K562 (cell line): ENCODE measurements around the gene ASB10. TPM values are rescaled to one million over a fixed set of nuclear protein-coding genes. Genes with fewer than 3 reads are reported as not detected.

Experiments used
- BDP1 ChIP-seq: IDR thresholded peaks from 3 replicates; pipeline ENCODE4 v1.6.1; 2011; ENCODE audit not compliant: insufficient read length, insufficient read depth
- DLX4 ChIP-seq: fragments of 250-450 bp; sonication (Bioruptor Pico); IDR thresholded peaks from 2 replicates; pipeline ENCODE4 v1.6.1; 2021; ENCODE audit warnings: mild to moderate bottlenecking
- ID3 ChIP-seq, 2 experiments: fragments of 250-450 bp in 1 of 2; fragments of 450-650 bp in 1 of 2; sonication (Bioruptor Pico) in 1 of 2; IDR thresholded peaks; 2 replicates each; pipeline versions ENCODE4 v1.6.1 to v1.8.0; 2016 to 2021; ENCODE audit warnings: mild to moderate bottlenecking in 2 of 2, moderate library complexity in 2 of 2, missing compliant biosample characterization in 1 of 2, missing genetic modification characterization in 1 of 2
- MED1 ChIP-seq: sonication (generic); formaldehyde crosslinking; IDR thresholded peaks from 2 replicates; pipeline ENCODE4 v1.8.1; 2023; ENCODE audit warnings: missing genetic modification reagents, borderline replicate concordance
- MLLT1 ChIP-seq, 2 experiments: fragments of 450-650 bp; IDR thresholded peaks; 2 replicates each; pipeline ENCODE4 v1.6.1; 2016
- NR1H2 ChIP-seq: sonication (generic); formaldehyde crosslinking; IDR thresholded peaks from 2 replicates; pipeline ENCODE4 v1.4.0; 2020; ENCODE audit warnings: mild to moderate bottlenecking, missing genetic modification reagents
- PHTF2 ChIP-seq: fragments of 250-450 bp; sonication (Bioruptor Pico); IDR thresholded peaks from 2 replicates; pipeline ENCODE4 v1.5.0; 2021; ENCODE audit warnings: mild to moderate bottlenecking
- PRDM10 ChIP-seq: fragments of 450-650 bp; IDR thresholded peaks from 2 replicates; pipeline ENCODE4 v1.6.1; 2018; ENCODE audit not compliant: partially characterized antibody
- RBM39 ChIP-seq: fragments of 200-400 bp; formaldehyde crosslinking; optimal IDR thresholded peaks from 2 replicates; pipeline ENCODE3; 2018; ENCODE audit warnings: low read depth, low read length
- SMAD1 ChIP-seq: fragments of 150-350 bp; IDR thresholded peaks from 2 replicates; pipeline ENCODE4 v1.6.1; 2014; ENCODE audit warnings: low read length, low read depth; ENCODE audit not compliant: partially characterized antibody
- SMARCC2 ChIP-seq: fragments of 450-650 bp; IDR thresholded peaks from 2 replicates; pipeline ENCODE4 v1.6.1; 2017; ENCODE audit warnings: antibody characterized with exemption, moderate library complexity, mild to moderate bottlenecking, low read depth
- SNRNP70 ChIP-seq: fragments of 200-400 bp; formaldehyde crosslinking; optimal IDR thresholded peaks from 2 replicates; pipeline ENCODE3; 2017; ENCODE audit warnings: low read depth, low read length
- TARDBP ChIP-seq: fragments of 450-650 bp; IDR thresholded peaks from 2 replicates; pipeline ENCODE4 v1.6.1; 2016
- TFAP4 ChIP-seq: sonication (generic); formaldehyde crosslinking; IDR thresholded peaks from 2 replicates; pipeline ENCODE4 v1.8.0; 2022; ENCODE audit warnings: missing genetic modification reagents, mild to moderate bottlenecking, moderate library complexity, borderline replicate concordance
- ZNF12 ChIP-seq: sonication (generic); formaldehyde crosslinking; IDR thresholded peaks from 2 replicates; pipeline ENCODE4 v1.4.0; 2020; ENCODE audit warnings: mild to moderate bottlenecking, missing genetic modification reagents
- ZNF280A ChIP-seq: fragments of 450-650 bp; IDR thresholded peaks from 2 replicates; pipeline ENCODE4 v1.6.1; 2018; ENCODE audit warnings: mild to moderate bottlenecking, low read depth; ENCODE audit not compliant: partially characterized antibody
- polyA plus RNA-seq, 8 experiments: library from polyadenylated mRNA; depleted of rRNA in 4 of 8; stranded (reverse) in 5 of 8; unstranded in 3 of 8; fragments of >200 nt; fragmentation: Nextera tagmentation in 2 of 8; fragmentation: Illumina TruSeq in 1 of 8; extraction: Ambion mirVana in 2 of 8; extraction: Trizol in 1 of 8; gene quantifications; 2 replicates each; pipeline versions ENCODE4 v1.2.1 to v1.2.3, GENCODE V29; 2011 to 2014; ENCODE audit warnings: inconsistent platforms in 1 of 8, missing spikeins in 1 of 8
- total RNA-seq, 7 experiments: library from RNA; depleted of rRNA in 6 of 7; stranded (reverse); fragments of >200 nt in 6 of 7; fragmentation: Illumina TruSeq in 2 of 7; extraction: Trizol in 2 of 7; gene quantifications; 2 replicates each; pipeline versions ENCODE4 v1.2.1 to v1.2.3, GENCODE V29; 2011 to 2021; ENCODE audit warnings: low replicate concordance in 1 of 7

ASB10 gene
- total and polyA plus RNA-seq, 9 of the 15 experiments (the other 6 are each of a cell fraction or from before 2014, with no cell fraction given) = not detected

GRCh38 chr7:151232091-151232916, 45.3 kb upstream of the ASB10 start, which contains the start of gene CHPF2 (continued):
- TF ChIP-seq ZNF280A = no peak
- TF ChIP-seq MED1 (CRISPR knock-in tag) = no peak
- TF ChIP-seq ID3 (CRISPR knock-in tag; IDR thresholded peaks at IDR 0.05) = no peak
- TF ChIP-seq ID3 (tag; IDR thresholded peaks at IDR 0.05) = no peak
- TF ChIP-seq PHTF2 (CRISPR knock-in tag) = no peak
- 0 out of 4 replicates have a peak, but pooled peaks of 1 of the 2 experiments have one; percentile 53 for TF ChIP-seq MLLT1 (IDR thresholded peaks at IDR 0.05)
- 0 out of 2 replicates have a peak, but pooled peaks have one; percentile 5 for TF ChIP-seq ZNF12 (CRISPR knock-in tag)
- peak; percentile 23 for TF ChIP-seq PRDM10
- TF ChIP-seq NR1H2 (CRISPR knock-in tag) = peak; percentile 96; the same call in 1 of the 2 replicates
- TF ChIP-seq SMARCC2 = no peak
- TF ChIP-seq TARDBP = peak; percentile 80; the same call in 1 of the 2 replicates
- TF ChIP-seq BDP1 = no peak
- peak; percentile 79; the same call in 1 of the 2 replicates for TF ChIP-seq TFAP4 (CRISPR knock-in tag)
- TF ChIP-seq RBM39 = no peak
- TF ChIP-seq SMAD1 = peak; percentile 11
- no peak for TF ChIP-seq DLX4
- no peak for TF ChIP-seq SNRNP70
